GM21723 (cell line): Measurements from ENCODE around the gene FGFR2.

ENCODE experiments used
- ATAC-seq: cut with Tn5 transposase; IDR thresholded peaks from one replicate; pipeline ENCODE4 v1.9.1; 2021; ENCODE audit warnings: mild to moderate bottlenecking, moderate library complexity; ENCODE audit not compliant: unreplicated experiment

Gene FGFR2

GRCh38 chr10:121591186-121591585 is 7.1 kb downstream of the FGFR2 start:
- ATAC-seq = no peak

DNA sequence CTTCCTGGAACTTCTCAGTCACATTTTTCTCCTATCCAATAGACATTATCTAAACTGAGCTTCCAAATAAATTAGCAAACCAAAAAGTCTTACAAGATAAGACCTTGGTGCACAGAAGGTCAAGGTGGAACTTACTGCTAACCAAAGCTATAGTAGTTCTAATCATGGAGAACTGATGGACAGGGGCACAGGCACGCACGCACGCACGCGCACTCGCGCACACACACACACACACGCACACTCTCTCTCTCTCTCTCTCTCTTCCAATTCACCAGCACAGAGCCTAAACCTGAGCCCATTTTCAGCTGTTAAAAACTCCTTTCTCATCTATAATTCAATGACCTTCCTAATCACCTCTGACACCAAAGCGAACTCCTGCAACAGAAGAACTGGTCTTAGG is 7.5 kb downstream of the FGFR2 start:
- no peak for ATAC-seq

GRCh38 chr10:121589553-121589952 is 8.7 kb downstream of the FGFR2 start:
- no peak for ATAC-seq

- no peak for ATAC-seq
Observed at GRCh38 chr10:121583857-121584256, 14.4 kb downstream of the FGFR2 start.

- ATAC-seq = no peak
Observed at GRCh38 chr10:121583258-121583657, 15.0 kb downstream of the FGFR2 start.

DNA sequence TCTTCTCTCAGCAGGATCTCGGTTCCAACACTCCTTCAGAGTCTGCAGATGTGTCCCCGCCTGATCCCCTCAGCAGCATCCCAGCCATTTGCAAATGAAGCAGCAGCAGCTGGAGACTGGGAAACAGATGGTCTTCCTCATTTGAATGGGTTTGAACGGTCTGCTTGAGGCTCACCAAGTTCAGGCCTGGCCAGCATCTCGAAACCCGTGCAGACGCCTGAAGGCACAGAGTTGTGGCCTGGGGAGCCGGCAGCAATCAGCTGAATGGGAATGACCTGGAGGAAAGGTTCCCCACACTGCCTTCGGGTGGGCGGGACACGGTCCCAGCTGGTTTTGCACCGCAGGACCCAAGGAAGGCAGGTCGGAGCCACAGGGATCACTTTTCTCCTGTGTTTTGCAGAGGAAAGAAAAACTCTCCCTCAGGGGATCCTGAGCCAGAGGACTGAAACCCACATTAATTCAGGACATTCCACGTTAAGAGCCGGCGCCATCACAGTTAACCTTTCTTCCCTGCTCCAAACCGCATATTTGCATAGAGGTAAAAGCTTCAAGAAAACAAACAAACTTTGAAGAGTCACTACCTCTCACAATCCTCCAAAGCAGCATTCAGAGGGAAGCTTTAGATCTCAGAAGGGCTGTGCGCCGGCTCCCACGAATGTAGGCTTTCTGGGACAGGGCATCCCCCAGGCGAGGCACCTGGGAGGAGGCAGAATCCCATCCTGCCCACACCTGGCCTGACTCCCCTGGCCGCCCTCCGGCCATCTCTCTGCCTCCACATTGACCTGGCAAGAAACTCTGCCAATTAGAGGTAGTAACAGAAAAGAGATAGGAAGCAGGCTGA is 17.7 kb downstream of the FGFR2 start:
- ATAC-seq = no peak

- ATAC-seq = no peak
Observed at GRCh38 chr10:121579656-121580055, 18.6 kb downstream of the FGFR2 start.

DNA sequence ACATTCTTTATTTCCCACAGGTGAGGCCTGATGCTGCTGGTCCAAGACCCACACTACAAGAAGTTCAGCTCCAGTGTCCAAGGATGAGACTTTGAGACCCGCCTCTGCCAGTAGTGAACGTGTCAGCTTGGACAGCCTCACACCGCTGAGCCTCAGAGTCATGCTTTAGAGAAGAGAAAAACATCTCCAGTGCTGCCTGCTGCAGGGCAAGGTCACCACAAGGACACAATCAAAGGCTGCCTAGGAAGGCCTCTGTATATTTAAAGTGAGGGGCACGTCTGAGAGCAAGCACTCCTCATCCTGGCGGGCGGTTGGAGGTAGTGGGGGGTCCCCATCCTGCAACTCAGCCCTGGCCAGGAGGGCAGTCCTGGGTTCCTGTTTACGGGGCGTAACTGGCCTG is 19.3 kb downstream of the FGFR2 start:
- no peak for ATAC-seq

DNA sequence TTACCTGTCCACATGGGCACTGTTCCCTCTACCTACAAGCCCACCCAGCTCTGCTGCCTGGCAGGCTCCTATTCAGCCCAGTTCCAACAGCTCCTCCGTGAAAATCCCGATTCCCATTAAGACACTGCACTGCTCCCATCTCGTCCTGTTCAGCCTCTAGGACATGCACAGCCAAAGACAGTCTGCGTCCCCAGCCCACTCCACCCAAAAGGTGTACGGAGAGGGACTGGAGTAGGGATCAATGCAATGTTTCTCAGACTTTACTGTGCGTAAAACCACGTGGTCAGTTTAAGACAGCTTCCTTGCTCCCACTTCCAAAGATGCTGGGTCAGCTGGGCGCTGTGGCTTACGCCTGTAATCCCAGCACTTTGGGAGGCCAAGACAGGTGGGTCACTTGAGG is 19.9 kb downstream of the FGFR2 start:
- ATAC-seq = no peak

DNA sequence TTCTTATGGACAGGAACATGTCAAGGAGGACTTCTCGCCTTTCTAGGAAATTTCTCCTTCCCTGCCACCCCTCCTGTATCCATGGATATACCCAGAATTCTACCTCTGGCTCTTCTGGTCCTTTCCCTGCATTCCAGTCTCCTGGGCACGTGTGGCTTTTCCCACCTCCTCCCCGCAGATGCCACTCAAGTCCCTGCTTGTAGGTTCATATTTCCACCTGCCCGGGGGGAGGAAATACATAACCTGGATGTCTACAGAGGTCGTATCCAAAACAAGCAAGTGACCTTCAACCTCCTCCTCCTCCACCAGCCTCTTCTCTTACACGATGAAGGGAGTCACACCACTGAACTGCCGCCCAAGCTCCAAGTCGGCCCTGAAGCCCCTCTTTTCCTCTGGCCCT is 20.7 kb downstream of the FGFR2 start:
- ATAC-seq = no peak

GRCh38 chr10:121576139-121576538 is 22.1 kb downstream of the FGFR2 start:
- no peak for ATAC-seq

DNA sequence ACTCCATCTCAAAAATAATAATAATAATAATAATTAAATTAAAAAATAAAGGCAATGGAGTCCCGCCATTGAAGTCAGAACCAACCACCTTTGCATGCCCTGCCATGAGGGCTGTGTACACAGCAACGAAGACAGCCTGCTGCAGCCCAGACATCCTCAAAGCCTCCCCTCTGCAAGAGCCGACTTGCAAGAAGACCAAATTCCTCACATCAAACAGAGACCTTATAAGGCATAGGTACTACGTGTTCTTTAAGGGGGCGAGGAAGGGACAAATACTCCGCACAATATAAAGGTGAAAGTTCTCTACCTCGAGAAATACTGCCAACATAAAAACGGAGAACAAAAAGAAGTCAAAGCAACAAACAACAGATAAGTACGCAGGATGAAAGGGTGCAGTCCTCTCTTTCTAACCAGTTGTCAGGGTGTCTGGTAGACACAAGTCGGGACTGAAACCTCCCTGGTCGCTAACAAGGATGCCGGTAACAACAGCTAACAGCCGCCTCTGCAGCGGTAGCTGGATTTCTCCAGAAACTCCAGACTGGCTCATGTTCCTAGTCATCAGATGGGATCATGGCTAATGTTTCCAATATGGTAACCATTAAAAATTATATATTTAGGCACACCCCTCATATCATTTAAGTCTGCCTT is 23.6 kb downstream of the FGFR2 start:
- ATAC-seq = no peak

- no peak for ATAC-seq
Observed at GRCh38 chr10:121573538-121573941, 24.7 kb downstream of the FGFR2 start.

- ATAC-seq = no peak
Observed at GRCh38 chr10:121572859-121573537, 25.2 kb downstream of the FGFR2 start.

DNA sequence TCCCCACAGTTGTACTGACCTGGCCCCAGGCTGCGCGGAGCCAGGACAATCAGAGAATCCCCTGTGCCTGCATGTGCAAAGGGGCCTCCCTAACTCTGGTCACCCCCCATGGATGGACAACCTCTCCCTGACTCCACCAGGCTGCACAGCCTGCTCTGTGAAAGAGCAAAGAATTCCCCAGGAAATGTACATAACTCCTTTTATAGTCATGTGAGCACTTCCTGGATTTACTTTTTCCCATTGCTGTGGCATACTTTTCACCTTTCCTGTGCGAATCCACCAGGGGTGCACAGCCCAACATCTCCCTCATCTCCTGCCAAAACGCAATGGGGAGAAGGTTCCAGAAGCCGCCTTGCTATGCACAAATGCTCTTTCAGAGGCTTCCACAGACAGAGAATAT is 27.9 kb downstream of the FGFR2 start:
- ATAC-seq = no peak

DNA sequence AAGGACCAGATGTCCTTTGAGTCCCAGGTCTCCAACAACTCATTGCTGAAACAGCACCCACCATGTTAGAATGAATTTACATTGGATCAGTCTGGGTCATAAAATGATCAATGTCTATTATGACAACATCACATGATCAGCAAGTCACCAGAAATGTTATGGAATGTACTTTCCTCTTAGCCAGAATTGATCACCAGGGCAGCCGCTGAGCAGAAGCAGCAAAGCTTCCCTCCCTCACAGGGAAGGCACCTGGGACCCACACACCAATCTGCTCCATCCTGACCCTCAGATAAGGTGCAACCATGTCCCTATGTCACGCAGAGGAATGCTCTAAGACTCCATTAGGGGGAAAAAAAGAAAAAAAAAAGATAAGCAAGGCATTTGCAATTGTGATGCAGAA is 30.0 kb downstream of the FGFR2 start:
- no peak for ATAC-seq

DNA sequence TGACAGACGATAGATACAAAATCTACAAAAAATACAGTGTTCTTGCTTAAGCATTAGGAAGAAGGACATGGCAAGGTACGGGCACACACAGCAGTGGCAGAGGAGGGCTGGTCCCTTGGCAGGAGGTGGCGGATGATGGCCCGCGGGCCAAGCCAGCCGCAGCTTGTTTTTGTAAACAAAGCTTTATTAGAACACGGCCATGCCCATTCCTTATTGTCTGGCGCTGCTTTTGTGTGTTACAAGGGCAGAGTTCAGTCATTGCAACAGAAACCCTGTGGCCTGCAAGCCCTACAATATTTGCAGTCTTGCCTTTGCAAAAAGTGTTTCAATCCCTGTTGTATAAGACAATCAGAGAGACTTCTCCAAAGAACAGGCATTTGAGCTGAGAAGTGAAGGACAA is 30.7 kb downstream of the FGFR2 start:
- ATAC-seq = no peak

GRCh38 chr10:121566755-121567154 is 31.5 kb downstream of the FGFR2 start:
- no peak for ATAC-seq

GRCh38 chr10:121559326-121560026 is 38.8 kb downstream of the FGFR2 start:
- ATAC-seq = no peak

DNA sequence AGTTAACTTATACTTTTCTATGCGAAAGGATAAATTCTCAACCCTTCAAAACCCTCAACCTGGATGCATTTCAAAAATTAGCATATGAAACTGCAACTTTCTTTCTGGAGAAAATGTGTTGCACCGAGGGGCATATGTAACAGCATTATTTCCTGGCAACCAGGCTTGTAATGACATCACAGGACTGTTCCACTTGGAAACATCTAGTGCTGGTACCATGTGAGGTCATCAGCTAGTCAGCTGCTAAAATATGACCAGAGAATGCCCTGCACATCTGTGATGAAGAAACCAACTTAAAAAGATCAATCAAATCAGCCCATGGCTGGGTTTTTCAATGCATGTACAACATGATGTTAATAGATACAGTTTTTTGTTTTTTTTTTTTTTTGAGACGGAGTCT is 40.0 kb downstream of the FGFR2 start:
- no peak for ATAC-seq

GRCh38 chr10:121556918-121557573 is 41.2 kb downstream of the FGFR2 start:
- no peak for ATAC-seq
